ENCODE results near the gene FHIT.

The FHIT gene

DNA sequence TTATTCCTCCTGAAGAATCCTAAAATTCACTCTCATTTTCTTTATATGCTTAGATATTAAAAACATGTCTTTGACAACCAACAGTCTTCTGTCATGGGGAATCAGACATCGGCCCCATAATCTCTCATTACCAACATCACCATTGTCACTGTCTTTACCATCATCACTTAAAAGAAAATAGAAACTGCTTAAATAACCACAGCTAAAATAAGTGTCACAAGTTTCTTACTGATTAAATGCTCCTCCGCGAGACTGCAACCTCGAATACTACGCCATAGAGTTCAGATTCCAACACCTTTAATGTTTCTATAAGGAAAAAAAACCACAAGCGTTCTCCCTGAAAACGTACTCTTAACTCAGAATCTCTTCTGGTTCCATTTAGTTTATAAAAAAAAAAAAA lies 1223.9 kb downstream of the FHIT start:
- H3K4me3 ChIP-seq (ENCODE audit: low read depth, low read length), result no peak overlapping the region
- TF ChIP-seq CTCF (IDR thresholded peaks at IDR 0.05; ENCODE audit: low read depth, low read length), result no peak

- no peak for TF ChIP-seq CTCF (IDR thresholded peaks at IDR 0.05; ENCODE audit: low read depth, low read length)
- H3K4me3 ChIP-seq (ENCODE audit: low read depth, low read length), result no peak overlapping the region
Measured at GRCh38 chr3:60025096-60026050, 1225.9 kb downstream of the FHIT start.

- H3K4me3 ChIP-seq (ENCODE audit: low read depth, low read length), result no peak overlapping the region
- no peak for TF ChIP-seq CTCF (IDR thresholded peaks at IDR 0.05; ENCODE audit: low read depth, low read length)
Measured at GRCh38 chr3:60024400-60024799, 1226.9 kb downstream of the FHIT start.

- H3K4me3 ChIP-seq (ENCODE audit: low read depth, low read length), result no peak overlapping the region
- TF ChIP-seq CTCF (IDR thresholded peaks at IDR 0.05; ENCODE audit: low read depth, low read length), result no peak
Measured at GRCh38 chr3:60023189-60023588, 1228.1 kb downstream of the FHIT start.

DNA sequence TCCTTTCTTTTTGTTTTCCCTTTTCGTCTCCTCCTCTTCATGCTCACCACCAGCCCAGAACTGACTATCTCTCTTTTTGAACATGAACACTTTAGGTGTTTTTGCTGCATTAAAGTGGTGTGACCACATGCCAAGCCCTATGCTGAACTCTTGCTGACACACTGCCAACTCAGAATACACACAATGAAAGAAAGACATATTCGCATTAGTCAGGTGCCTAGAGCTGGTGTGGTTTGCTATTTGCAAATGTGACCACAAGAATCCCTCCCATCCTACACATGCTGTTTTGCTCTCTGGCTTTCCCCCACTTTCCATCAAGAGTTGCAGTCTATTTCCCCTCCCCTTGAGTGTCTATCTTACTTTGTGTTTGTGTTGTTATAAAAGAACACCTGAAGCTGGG lies 1233.6 kb downstream of the FHIT start:
- no peak for TF ChIP-seq CTCF (IDR thresholded peaks at IDR 0.05; ENCODE audit: low read depth, low read length)
- no peak overlapping the region for H3K4me3 ChIP-seq (ENCODE audit: low read depth, low read length)

- no peak overlapping the region for H3K4me3 ChIP-seq (ENCODE audit: low read depth, low read length)
- TF ChIP-seq CTCF (IDR thresholded peaks at IDR 0.05; ENCODE audit: low read depth, low read length), result no peak
Measured at GRCh38 chr3:60015032-60015705, 1236.1 kb downstream of the FHIT start.

DNA sequence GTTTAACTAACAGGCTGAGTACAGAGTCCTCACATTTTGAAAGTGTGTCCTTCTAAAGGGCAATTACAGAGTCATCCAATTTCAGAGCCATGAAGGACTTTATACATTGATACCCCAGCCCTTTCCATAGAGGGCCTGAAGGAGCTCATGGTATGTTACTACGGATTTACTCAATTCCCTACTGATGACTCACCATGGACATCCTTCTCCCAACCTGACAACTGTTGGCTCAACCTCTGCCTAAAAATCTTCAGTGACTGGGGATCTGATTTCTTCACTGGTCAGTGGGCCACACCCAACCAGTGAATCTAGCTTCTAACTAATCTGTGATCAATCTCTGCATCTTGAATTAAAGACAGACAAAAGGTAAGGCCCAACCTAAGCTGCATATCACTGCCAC lies 1238.0 kb downstream of the FHIT start:
- no peak overlapping the region for H3K4me3 ChIP-seq (ENCODE audit: low read depth, low read length)
- TF ChIP-seq CTCF (IDR thresholded peaks at IDR 0.05; ENCODE audit: low read depth, low read length), result no peak
